DMS114 treated with DMSO at 0.1 percent for 48 hours (cell line): ENCODE measurements around the gene CRLF1.

Experiments
- DNase-seq: peaks from one replicate; lab custom pipeline; 2025; ENCODE audit not compliant: unreplicated experiment; lab: John Stamatoyannopoulos, UW

The CRLF1 gene

GRCh38 chr19:18606281-18607225, at the start of gene CRLF1:
Gene CRLF1, minus strand, starts transcription at chr19:18606799. Its CDS starts 143 bp downstream, at chr19:18606656.
- DNase-seq, result no peak

GRCh38 chr19:18655173-18655844, 48.7 kb upstream of the CRLF1 start:
- DNase-seq, result no peak

GRCh38 chr19:18654469-18654868, 47.9 kb upstream of the CRLF1 start:
- DNase-seq, result no peak

GRCh38 chr19:18653853-18654252, 47.3 kb upstream of the CRLF1 start:
- DNase-seq, result no peak

GRCh38 chr19:18651733-18652132, 45.1 kb upstream of the CRLF1 start:
- DNase-seq, result no peak

GRCh38 chr19:18651300-18651699, 44.7 kb upstream of the CRLF1 start:
- no peak for DNase-seq

GRCh38 chr19:18650468-18651041, 44.0 kb upstream of the CRLF1 start:
- DNase-seq, result no peak

GRCh38 chr19:18650021-18650390, 43.4 kb upstream of the CRLF1 start:
- DNase-seq, result no peak

GRCh38 chr19:18649371-18650020, 42.9 kb upstream of the CRLF1 start:
- DNase-seq, result no peak

- DNase-seq, result no peak
Observed at GRCh38 chr19:18648973-18649315, 42.3 kb upstream of the CRLF1 start.

GRCh38 chr19:18647807-18648206, 41.2 kb upstream of the CRLF1 start:
- no peak for DNase-seq

- no peak for DNase-seq
Observed at GRCh38 chr19:18647371-18647767, 40.8 kb upstream of the CRLF1 start.

GRCh38 chr19:18646535-18647370, 40.2 kb upstream of the CRLF1 start:
- no peak for DNase-seq

- DNase-seq, result no peak
Observed at GRCh38 chr19:18645035-18645511, 38.5 kb upstream of the CRLF1 start.

GRCh38 chr19:18644196-18645034, 37.8 kb upstream of the CRLF1 start:
- DNase-seq, result no peak

GRCh38 chr19:18639706-18640243, 33.2 kb upstream of the CRLF1 start:
- DNase-seq, result no peak

GRCh38 chr19:18637673-18638630, 31.4 kb upstream of the CRLF1 start:
- DNase-seq, result no peak

- no peak for DNase-seq
Observed at GRCh38 chr19:18636969-18637629, 30.5 kb upstream of the CRLF1 start, which contains the start of gene KLHL26. Gene KLHL26, plus strand, starts transcription at chr19:18637028. Its CDS starts 27 bp downstream, at chr19:18637055.
